HG02623 (cell line): ENCODE data around the gene KLK7.
"Not testable (repeated sequence)": the region's sequence is repeated elsewhere in the genome, so short reads cannot be mapped to it uniquely, and the experiment has no call there.

Source experiments
- ATAC-seq: cut with Tn5 transposase; IDR thresholded peaks from one replicate; pipeline ENCODE4 v1.9.1; 2021; ENCODE audit warnings: moderate library complexity; ENCODE audit not compliant: unreplicated experiment

Gene KLK7

GRCh38 chr19:50978772-50979390 is 4.8 kb downstream of the KLK7 start:
- ATAC-seq = no peak

GRCh38 chr19:50977626-50978025 is 6.1 kb downstream of the KLK7 start:
- ATAC-seq = no peak

GRCh38 chr19:50975766-50976165 is 8.0 kb downstream of the KLK7 start:
- no peak for ATAC-seq

- ATAC-seq = no peak
These were observed 8.8 kb downstream of the KLK7 start for GRCh38 chr19:50974702-50975556.

GRCh38 chr19:50972795-50973376 is 10.8 kb downstream of the KLK7 start:
- ATAC-seq = no peak

- not testable (repeated sequence) for ATAC-seq
These were observed 13.9 kb downstream of the KLK7 start for GRCh38 chr19:50969810-50970209.

- ATAC-seq = no peak
These were observed 14.3 kb downstream of the KLK7 start, which contains the start of gene KLK6 for GRCh38 chr19:50969413-50969760. TSS of gene KLK6 (minus strand) at chr19:50969591. CDS start at chr19:50968104, 1,487 bp downstream.

GRCh38 chr19:50968716-50969412 is 14.9 kb downstream of the KLK7 start:
- ATAC-seq = no peak

GRCh38 chr19:50967929-50968715 is 15.6 kb downstream of the KLK7 start:
- no peak for ATAC-seq

GRCh38 chr19:50964266-50964665 is 19.5 kb downstream of the KLK7 start:
- ATAC-seq = no peak

GRCh38 chr19:50963381-50963780 is 20.3 kb downstream of the KLK7 start:
- no peak for ATAC-seq

GRCh38 chr19:50962245-50962644 is 21.5 kb downstream of the KLK7 start:
- ATAC-seq = no peak

- ATAC-seq = no peak
These were observed 23.8 kb downstream of the KLK7 start for GRCh38 chr19:50959731-50960500.

GRCh38 chr19:50957587-50957986 is 26.1 kb downstream of the KLK7 start:
- no peak for ATAC-seq

GRCh38 chr19:50952910-50953309 is 30.8 kb downstream of the KLK7 start, which contains the start of gene KLK5:
TSS of gene KLK5 (minus strand) at chr19:50953038. CDS start at chr19:50952657, 381 bp downstream.
- ATAC-seq = no peak

GRCh38 chr19:50949861-50950260 is 33.9 kb downstream of the KLK7 start:
- no peak for ATAC-seq

GRCh38 chr19:50947123-50947522 is 36.6 kb downstream of the KLK7 start:
- ATAC-seq = no peak

- no peak for ATAC-seq
These were observed 38.9 kb downstream of the KLK7 start for GRCh38 chr19:50944795-50945194.

- ATAC-seq = no peak
These were observed 40.5 kb downstream of the KLK7 start for GRCh38 chr19:50943074-50943828.
